Small intestine (tissue), 7 donors: ENCODE results near the gene CAMTA1. TPM values are rescaled to one million over a fixed set of nuclear protein-coding genes. Genes with fewer than 3 reads are reported as not detected.
A peak's percentile ranks its signal among the peaks of the same experiment; 100 is the strongest.

Source experiments
- DNase-seq, 2 donors: peaks; one replicate each; pipeline versions ENCODE4 v3.0.0 to v3.0.0-alpha.2; 2013
- FAIRE-seq: peaks from 2 replicates; lab custom pipeline; 2012; peaks lifted over from hg19 to GRCh38; lab: Jason Lieb, UNC
- H3K27ac ChIP-seq, 3 donors: one replicate each; pipeline ENCODE4 v1.5.1; 2013; ENCODE audit warnings: low read length in 2 of 3, mild to moderate bottlenecking in 2 of 3, control low read depth in 1 of 3, inconsistent platforms in 1 of 3, low read depth in 1 of 3, moderate library complexity in 1 of 3
- H3K27me3 ChIP-seq, 3 donors: one replicate each; pipeline ENCODE4 v1.6.1; 2013; ENCODE audit warnings: low read length in 3 of 3, inconsistent platforms in 1 of 3; ENCODE audit not compliant: control insufficient read depth in 3 of 3, insufficient read depth in 3 of 3
- H3K36me3 ChIP-seq, 3 donors: one replicate each; pipeline ENCODE4 v1.6.1; 2013; ENCODE audit warnings: low read length in 3 of 3, inconsistent platforms in 1 of 3, low read depth in 1 of 3, mild to moderate bottlenecking in 1 of 3, moderate library complexity in 1 of 3; ENCODE audit not compliant: control insufficient read depth in 3 of 3, insufficient read depth in 2 of 3
- H3K4me1 ChIP-seq, 3 donors: one replicate each; pipeline ENCODE4 v1.6.1; 2013; ENCODE audit warnings: low read length in 2 of 3, inconsistent platforms in 1 of 3, low read depth in 1 of 3, mild to moderate bottlenecking in 1 of 3, moderate library complexity in 1 of 3; ENCODE audit not compliant: control insufficient read depth in 3 of 3, insufficient read depth in 2 of 3
- H3K4me3 ChIP-seq, 3 donors: one replicate each; pipeline ENCODE4 v1.5.1; 2013; ENCODE audit warnings: low read length in 3 of 3, control low read depth in 1 of 3, inconsistent platforms in 1 of 3, low read depth in 1 of 3, mild to moderate bottlenecking in 1 of 3, moderate library complexity in 1 of 3
- H3K9me3 ChIP-seq, 2 donors: one replicate each; pipeline ENCODE4 v1.6.1; 2013; ENCODE audit warnings: low read depth in 1 of 2, low read length in 1 of 2; ENCODE audit not compliant: control insufficient read depth in 2 of 2, insufficient read depth in 1 of 2
- WGBS, 3 donors: extraction: QIAGEN DNeasy Blood & Tissue Kit; methylation state at CpG; one replicate each; pipeline ENCODE4 v1.1.7; 2013; 5-methylcytosine and 5-hydroxymethylcytosine counted together
- polyA plus RNA-seq, 4 donors: library from polyadenylated mRNA; stranded (reverse) in 3 of 4; unstranded in 1 of 4; fragments of 200-250 nt in 3 of 4; fragments of 120-200 nt in 1 of 4; gene quantifications; one replicate each; pipeline versions ENCODE4 v1.2.1 to v1.2.3, GENCODE V29; 2013
- donor health status: healthy with polysubstance abuse.
- donor health status: control.
- donor health status: control.
- donor health status: Bipolar disorder and iron deficiency.
- donor health status: healthy.

CAMTA1 gene
- polyA plus RNA-seq, 4 donors: 57.6 to 177 (median 147) TPM

DNA sequence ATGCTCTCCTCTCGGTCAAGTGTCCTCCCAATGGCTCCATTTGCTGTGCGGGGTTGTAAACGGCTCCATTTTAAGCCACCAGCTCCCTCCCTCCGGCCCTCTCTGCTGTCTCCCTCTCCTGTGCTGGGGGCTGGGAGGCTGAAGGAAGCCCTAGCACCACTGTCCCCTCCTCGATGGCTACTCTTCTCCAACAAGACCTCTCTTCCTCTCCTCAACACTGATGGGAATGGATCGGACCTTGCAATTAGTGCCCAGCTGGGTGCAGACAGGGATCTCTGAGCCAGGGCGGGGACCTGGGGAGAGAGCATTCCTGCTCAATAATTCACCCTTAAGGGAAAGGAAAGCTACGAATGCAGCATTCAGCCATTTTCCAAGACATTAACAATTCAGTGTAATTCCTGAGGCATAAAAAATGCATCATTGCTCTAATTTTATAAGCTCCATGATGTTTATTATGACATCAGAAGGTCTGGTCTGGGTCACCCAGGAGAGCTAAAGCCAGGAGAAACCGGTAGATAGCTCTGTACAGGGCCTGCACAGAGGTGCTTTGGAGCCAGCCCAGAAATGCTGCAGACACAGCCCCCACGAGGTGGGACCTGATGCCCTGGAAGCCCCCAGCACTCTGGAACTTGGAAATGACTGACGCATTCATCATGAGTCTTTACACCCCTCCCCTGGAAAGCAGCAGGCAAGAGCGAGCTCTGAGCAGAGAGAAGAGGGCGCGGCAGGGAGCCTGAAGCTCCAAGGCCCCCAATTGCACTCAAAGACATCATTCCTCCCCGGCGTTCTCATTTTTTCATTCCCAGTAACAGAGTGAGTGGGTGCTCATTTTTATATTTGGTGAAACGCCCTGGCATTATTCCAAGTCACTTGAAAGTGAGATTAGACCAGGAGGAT is 909.6 kb downstream of the CAMTA1 start:
- no peaks in the 10 kb centered on the region for H3K36me3 ChIP-seq
- no peak overlapping the region for H3K27ac ChIP-seq
- WGBS, 3 donors: 65 to 71% (median 67%) methylated on average over 17 of the region's 17 CpGs
- peaks cover 0 to 21% of the 10 kb centered on the region in 2 donors for H3K9me3 ChIP-seq
- no peak for FAIRE-seq
- no peak overlapping the region for H3K4me3 ChIP-seq
- no peak for DNase-seq
- no peaks in the 10 kb centered on the region for H3K4me1 ChIP-seq
- H3K27me3 ChIP-seq: no peaks in the 10 kb centered on the region

DNA sequence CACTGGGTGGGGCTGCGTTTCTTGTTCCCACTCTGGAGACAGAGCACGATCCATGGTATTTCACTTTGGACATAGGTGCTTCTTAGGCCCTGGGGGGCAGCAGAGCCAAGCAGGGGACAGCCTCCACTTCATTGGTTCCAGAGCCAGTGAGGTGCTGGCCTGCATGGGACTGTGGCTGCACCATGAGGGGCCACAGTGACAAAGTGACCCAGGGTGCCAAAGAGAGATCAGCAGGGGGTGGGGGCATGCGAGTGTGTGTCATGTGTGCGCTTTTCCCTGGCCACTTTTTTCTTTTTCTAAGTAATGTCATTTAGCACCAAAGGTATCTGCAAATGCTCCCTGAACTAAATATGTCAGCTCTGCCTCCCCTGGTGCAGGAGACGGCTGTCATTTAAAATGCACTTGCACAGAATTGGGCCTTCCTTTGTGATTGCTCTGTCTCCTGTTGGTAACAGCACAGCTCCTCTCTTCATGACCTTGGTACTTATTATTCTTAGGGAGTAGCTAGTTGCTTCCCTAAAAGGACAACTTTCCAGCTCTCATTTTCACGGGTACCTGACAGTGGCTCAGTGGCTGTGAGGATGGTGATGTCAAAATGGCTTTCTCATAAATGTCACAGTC is 910.4 kb downstream of the CAMTA1 start:
- DNase-seq (no peak), FAIRE-seq (no peak)
- H3K4me3 ChIP-seq: no peak overlapping the region
- no peaks in the 10 kb centered on the region for H3K27me3 ChIP-seq
- H3K4me1 ChIP-seq: no peaks in the 10 kb centered on the region
- no peaks in the 10 kb centered on the region for H3K36me3 ChIP-seq
- H3K9me3 ChIP-seq: peaks cover 0 to 21% of the 10 kb centered on the region in 2 donors
- H3K27ac ChIP-seq: no peak overlapping the region
- WGBS, 3 donors: 57 to 70% (median 68%) methylated on average over 6 of the region's 6 CpGs

DNA sequence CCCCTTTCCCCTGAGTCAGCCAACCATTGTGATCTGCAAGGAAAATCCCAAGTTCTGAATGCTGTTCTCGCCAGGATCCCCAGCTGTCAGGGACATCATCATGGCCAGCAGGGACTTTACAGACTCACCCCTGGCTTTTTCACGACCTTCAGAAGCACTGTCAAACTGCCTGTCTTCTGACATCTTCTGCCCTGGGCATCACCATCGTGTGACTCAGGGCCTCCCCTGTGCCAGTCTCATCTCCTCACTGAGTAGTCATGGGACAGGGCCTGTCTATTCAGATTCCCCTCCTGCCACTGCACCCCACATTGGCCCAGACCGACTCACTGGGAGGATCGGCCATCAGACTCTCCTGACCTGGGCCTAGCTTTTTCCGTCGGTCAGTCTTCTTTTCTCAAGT is 913.4 kb downstream of the CAMTA1 start:
- peaks cover 0 to 2% (median 0%) of the 10 kb centered on the region in 3 donors for H3K27me3 ChIP-seq
- DNase-seq (no peak), FAIRE-seq (no peak)
- WGBS, 3 donors: 83 to 91% (median 87%) methylated on average over 7 of the region's 7 CpGs
- H3K36me3 ChIP-seq: no peaks in the 10 kb centered on the region
- H3K4me3 ChIP-seq: no peak overlapping the region
- no peak overlapping the region for H3K27ac ChIP-seq
- peaks cover 0 to 4% of the 10 kb centered on the region in 2 donors for H3K9me3 ChIP-seq
- H3K4me1 ChIP-seq: no peaks in the 10 kb centered on the region

DNA sequence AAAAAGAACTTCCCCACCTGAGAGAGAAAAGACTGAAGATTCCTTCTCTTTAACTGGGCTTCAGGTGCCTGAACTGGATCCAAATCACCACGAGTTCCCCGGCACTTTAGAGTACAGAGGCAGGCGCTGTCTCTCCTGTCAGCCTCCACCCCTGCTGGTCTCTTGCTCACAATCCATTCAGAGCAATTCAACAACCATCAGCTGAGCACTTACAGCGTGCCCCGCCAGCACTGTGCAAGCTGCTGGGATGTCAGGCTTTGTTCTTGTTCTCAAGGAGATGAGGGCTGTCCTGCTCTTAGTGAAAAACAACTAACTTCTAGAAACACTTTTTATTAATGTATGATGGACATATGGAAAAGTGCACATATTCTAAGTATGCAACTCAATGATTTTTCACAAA is 917.1 kb downstream of the CAMTA1 start:
- Histone ChIP-seq H3K36me3 (no peaks in the 10 kb centered on the region), H3K4me1 (peaks cover 0 to 4% (median 0%) of the 10 kb centered on the region in 3 donors), H3K4me3 (no peak overlapping the region), H3K9me3 (no peaks in the 10 kb centered on the region), H3K27ac (no peak overlapping the region), H3K27me3 (peaks cover 0 to 10% (median 2%) of the 10 kb centered on the region in 3 donors)
- 17 to 39% (median 24%) methylated on average over 5 of the region's 5 CpGs for WGBS, 3 donors
- DNase-seq: no peak
- no peak for FAIRE-seq

DNA sequence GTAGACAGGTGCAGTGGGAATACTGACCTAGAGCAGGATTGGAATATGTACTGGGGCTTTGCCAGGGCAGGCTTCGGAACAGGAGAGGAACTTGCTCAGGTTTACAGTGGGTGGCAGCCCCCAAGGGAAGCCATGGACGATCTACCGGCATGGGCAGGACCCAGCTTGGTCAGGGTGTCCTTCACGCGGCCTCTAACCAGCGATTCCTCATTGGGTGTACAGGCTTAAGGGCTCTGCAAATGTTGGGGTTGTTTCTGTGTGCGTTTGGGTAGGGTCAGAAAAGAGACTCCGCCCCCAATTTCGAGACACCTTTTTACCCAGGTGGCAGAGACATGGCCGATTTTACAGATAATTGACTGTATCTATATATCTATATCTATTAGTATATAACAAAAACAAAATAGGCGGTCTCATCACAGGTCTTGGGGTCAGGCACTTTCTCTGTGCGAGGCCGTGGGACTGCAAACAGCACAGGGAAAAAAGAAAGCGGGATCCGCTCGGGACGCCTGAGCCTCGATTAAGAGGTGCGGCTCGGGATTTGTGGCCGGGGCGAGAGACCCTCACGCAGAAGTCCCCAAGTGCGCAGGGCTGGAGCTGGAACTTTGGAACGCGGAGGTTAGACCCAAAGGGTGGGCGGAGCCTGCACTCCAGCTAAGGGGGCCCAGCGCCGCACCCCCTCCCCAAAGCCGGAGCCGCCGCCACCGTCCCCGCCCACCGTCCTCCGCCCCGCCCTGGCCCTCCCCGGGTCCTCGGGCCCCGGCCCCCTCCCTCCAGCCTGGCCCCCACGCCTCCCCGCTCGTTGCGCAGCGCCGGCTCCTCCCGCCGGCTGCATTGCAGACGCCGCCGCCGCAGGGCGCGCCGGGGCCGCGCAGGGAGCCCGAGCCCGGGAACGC is 918.3 kb downstream of the CAMTA1 start:
- 9% methylated on average over 26 to 60 of the region's 60 CpGs for WGBS, 3 donors
- FAIRE-seq (no peak), DNase-seq (peak in 1 of 2 donors; percentile 51)
- Histone ChIP-seq H3K4me1 (peaks cover 0 to 4% (median 0%) of the 10 kb centered on the region in 3 donors), H3K27ac (no peak overlapping the region), H3K36me3 (no peaks in the 10 kb centered on the region), H3K4me3 (peak overlapping the region in 2 of 3 donors; percentile 38 to 56), H3K27me3 (peaks cover 0 to 10% (median 2%) of the 10 kb centered on the region in 3 donors), H3K9me3 (no peaks in the 10 kb centered on the region)

DNA sequence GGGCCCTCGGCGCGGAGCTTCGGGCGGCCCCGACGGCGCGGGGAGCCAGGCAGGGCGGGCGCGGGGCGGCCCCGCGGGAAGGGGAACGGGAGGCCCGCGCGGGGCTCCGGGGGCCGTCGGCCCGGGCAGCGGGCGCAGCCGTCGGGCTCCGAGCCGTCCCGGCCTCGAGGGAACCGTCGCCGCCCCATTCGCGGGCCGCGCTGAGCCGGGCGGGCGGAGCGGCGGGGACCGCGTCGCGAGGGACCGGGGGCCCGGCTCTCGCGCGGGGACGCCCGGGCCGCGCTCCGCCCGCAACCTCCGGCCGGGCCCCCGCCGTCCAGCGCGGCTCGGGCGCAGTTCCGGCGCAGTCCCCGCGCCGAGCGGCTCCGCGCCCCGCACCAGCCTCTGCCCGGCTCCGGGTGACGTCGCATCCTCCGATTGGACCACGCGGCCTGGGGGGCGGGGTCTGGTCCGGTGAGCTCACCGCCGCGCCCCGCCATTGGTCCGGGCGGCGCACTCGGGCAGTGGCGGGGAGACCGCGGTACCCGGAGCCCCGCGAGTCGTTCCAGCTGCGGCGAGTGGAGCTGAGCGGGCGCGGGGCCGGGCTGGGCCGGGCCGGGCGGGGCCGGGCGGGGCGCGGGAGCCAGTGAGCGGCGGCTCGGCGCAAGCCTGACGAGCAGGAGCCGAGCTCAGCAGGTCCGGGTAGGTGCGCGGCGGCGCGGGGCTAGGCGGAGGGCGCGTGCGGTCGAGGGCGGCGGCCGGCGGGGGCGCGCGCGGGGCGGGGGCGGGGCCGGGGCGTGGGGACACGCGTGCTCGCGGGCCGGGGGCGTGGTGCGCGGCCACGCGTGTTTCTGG is 919.2 kb downstream of the CAMTA1 start:
- FAIRE-seq (no peak), DNase-seq (peak; percentile 91 to 97)
- H3K9me3 ChIP-seq: no peaks in the 10 kb centered on the region
- no peak overlapping the region for H3K27ac ChIP-seq
- H3K4me1 ChIP-seq: peaks cover 0 to 4% (median 0%) of the 10 kb centered on the region in 3 donors
- peak overlapping the region; percentile 42 to 56 (median 53) for H3K4me3 ChIP-seq
- H3K36me3 ChIP-seq: no peaks in the 10 kb centered on the region
- 1 to 4% (median 1%) methylated on average over 59 to 151 of the region's 151 CpGs for WGBS, 3 donors
- peaks cover 0 to 10% (median 2%) of the 10 kb centered on the region in 3 donors for H3K27me3 ChIP-seq

DNA sequence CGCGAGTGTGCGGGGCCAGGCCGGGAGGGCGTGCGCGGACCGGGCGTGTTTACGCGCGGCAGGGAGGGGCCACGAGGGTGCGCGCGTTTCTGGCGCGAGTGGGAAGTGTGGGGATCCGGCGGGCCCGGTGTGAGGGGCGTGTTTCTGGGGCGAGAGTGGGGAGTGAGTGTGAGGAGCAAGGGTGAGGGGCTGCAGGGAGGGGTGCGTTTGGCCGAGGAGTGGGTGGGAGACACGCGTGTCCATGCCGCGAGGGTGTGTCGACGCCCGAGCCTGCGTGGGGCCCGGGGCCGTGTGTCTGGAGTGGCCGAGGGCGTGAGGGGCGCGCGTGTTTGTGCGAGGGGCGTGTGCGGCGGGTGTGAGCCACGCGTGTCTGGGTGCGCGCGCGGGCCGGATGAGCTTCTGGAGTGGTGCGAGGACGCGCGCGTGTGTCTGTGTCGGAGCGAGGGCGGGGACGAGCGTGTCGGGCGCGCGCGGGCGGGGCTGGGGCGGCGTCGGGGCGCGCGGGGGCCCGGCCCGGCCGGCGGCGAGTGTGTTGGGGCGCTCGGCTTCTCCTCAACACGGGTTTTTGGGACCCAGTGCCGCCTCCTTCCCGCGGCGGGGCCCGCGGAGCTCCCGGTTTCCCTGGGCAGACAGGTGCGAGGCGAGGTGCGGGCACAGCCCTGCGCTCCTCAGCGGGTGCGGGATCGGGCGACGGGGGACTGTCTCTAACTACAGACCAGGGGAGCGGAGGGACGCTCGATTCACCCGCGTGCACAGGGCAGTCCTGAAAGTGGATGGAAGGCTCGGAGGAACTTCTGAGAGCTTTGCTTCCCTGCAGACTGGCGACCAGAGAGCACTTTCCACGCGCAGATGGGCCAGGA is 920.0 kb downstream of the CAMTA1 start:
- Histone ChIP-seq H3K27ac (peak overlapping the region in 2 of 3 donors; percentile 5 to 38), H3K27me3 (peaks cover 0 to 10% (median 2%) of the 10 kb centered on the region in 3 donors), H3K9me3 (no peaks in the 10 kb centered on the region), H3K36me3 (no peaks in the 10 kb centered on the region), H3K4me3 (peak overlapping the region; percentile 42 to 56 (median 53)), H3K4me1 (peaks cover 0 to 4% (median 0%) of the 10 kb centered on the region in 3 donors)
- FAIRE-seq (no peak), DNase-seq (peak; percentile 15 to 58)
- 4 to 6% (median 6%) methylated on average over 66 to 106 of the region's 106 CpGs for WGBS, 3 donors
